GM23338 (cell line): ENCODE measurements around the gene LITAF. TPM values are rescaled to one million over a fixed set of nuclear protein-coding genes. Genes with fewer than 3 reads are reported as not detected.
A peak's percentile ranks its signal among the peaks of the same experiment; 100 is the strongest.

Source experiments
- ATAC-seq: fragments of 200-7000 bp; cut with Tn5 transposase; 3 replicates; pipeline ENCODE4 v1.9.1; 2020
- DNase-seq: peaks from one replicate; pipeline ENCODE4 v3.0.0-alpha.2; 2015; ENCODE audit warnings: low spot score
- H2AFZ ChIP-seq: fragments of 200-600 bp; sonication (generic); 2 replicates; pipeline ENCODE4 v1.8.0; 2016; ENCODE audit warnings: antibody characterized with exemption, mild to moderate bottlenecking, moderate library complexity
- H3F3A ChIP-seq: fragments of 200-600 bp; sonication (generic); replicated peaks from 2 replicates; pipeline ENCODE4 v1.8.0; 2017; ENCODE audit warnings: antibody characterized with exemption, mixed run types, low read depth
- H3K27ac ChIP-seq: fragments of 200-600 bp; sonication (generic); 2 replicates; pipeline ENCODE4 v1.6.1; 2016; ENCODE audit warnings: low read depth
- H3K27me3 ChIP-seq: fragments of 200-600 bp; sonication (generic); 2 replicates; pipeline ENCODE4 v1.8.0; 2016; ENCODE audit warnings: mild to moderate bottlenecking, mixed run types, moderate library complexity; ENCODE audit not compliant: insufficient read depth
- H3K36me3 ChIP-seq: fragments of 200-600 bp; sonication (generic); 2 replicates; pipeline ENCODE4 v1.8.0; 2016; ENCODE audit warnings: mild to moderate bottlenecking; ENCODE audit not compliant: insufficient read depth
- H3K4me1 ChIP-seq: fragments of 200-600 bp; sonication (generic); 2 replicates; pipeline ENCODE4 v1.8.0; 2016; ENCODE audit warnings: mild to moderate bottlenecking, moderate library complexity; ENCODE audit not compliant: insufficient read depth
- H3K4me2 ChIP-seq: fragments of 200-600 bp; sonication (generic); 2 replicates; pipeline ENCODE4 v1.7.1; 2017; ENCODE audit warnings: mixed run types
- H3K4me3 ChIP-seq: fragments of 200-600 bp; sonication (generic); 2 replicates; pipeline ENCODE4 v1.6.1; 2016; ENCODE audit warnings: mixed run types
- H3K79me2 ChIP-seq: fragments of 200-600 bp; sonication (generic); replicated peaks from 2 replicates; pipeline ENCODE4 v1.8.0; 2017; ENCODE audit warnings: mild to moderate bottlenecking; ENCODE audit not compliant: insufficient read depth
- H3K9me2 ChIP-seq: fragments of 200-600 bp; sonication (generic); 2 replicates; pipeline ENCODE4 v1.8.0; 2017; ENCODE audit not compliant: insufficient read depth
- H4K20me1 ChIP-seq: fragments of 200-600 bp; sonication (generic); replicated peaks from 2 replicates; pipeline ENCODE4 v1.8.0; 2017; ENCODE audit warnings: mild to moderate bottlenecking; ENCODE audit not compliant: insufficient read depth
- H3K27ac Mint-ChIP-seq: 2 replicates; pipeline ENCODE4 v1.8.0; 2020; ENCODE audit warnings: inconsistent platforms, mild to moderate bottlenecking, moderate library complexity, mixed read lengths
- H3K27me3 Mint-ChIP-seq: 3 replicates; pipeline ENCODE4 v1.8.0; 2022; ENCODE audit warnings: low read depth, mild to moderate bottlenecking, moderate library complexity, mixed read lengths, inconsistent platforms; ENCODE audit not compliant: insufficient read depth, poor library complexity
- H3K36me3 Mint-ChIP-seq: 3 replicates; pipeline ENCODE4 v1.8.0; 2021; ENCODE audit warnings: low read depth, mild to moderate bottlenecking, inconsistent platforms, moderate library complexity, mixed read lengths
- H3K4me1 Mint-ChIP-seq: 3 replicates; pipeline ENCODE4 v1.8.0; 2020; ENCODE audit warnings: mild to moderate bottlenecking, inconsistent platforms, mixed read lengths
- H3K4me3 Mint-ChIP-seq: 3 replicates; pipeline ENCODE4 v1.8.0; 2021; ENCODE audit warnings: moderate library complexity, mild to moderate bottlenecking, inconsistent platforms, mixed read lengths
- H3K9me3 Mint-ChIP-seq: 3 replicates; pipeline ENCODE4 v1.8.0; 2020; ENCODE audit warnings: moderate library complexity, mild to moderate bottlenecking, inconsistent platforms, mixed read lengths
- CREB1 ChIP-seq: fragments of 250-450 bp; sonication (Bioruptor Pico); IDR thresholded peaks from 2 replicates; pipeline ENCODE4 v1.5.0; 2020; ENCODE audit warnings: low read depth, mild to moderate bottlenecking, moderate library complexity
- EZH2 ChIP-seq: fragments of 200-600 bp; sonication (generic); IDR thresholded peaks from one replicate; pipeline ENCODE4 v1.8.0; 2017; ENCODE audit warnings: antibody characterized with exemption, mild to moderate bottlenecking, low read depth; ENCODE audit not compliant: unreplicated experiment
- EZH2phosphoT487 ChIP-seq: fragments of 200-600 bp; sonication (generic); IDR thresholded peaks from one replicate; pipeline ENCODE4 v1.8.1; 2018; ENCODE audit warnings: antibody characterized with exemption; ENCODE audit not compliant: unreplicated experiment
- JUNB ChIP-seq: IDR thresholded peaks from one replicate; pipeline ENCODE4 v1.6.1; 2016; ENCODE audit warnings: antibody characterized with exemption; ENCODE audit not compliant: unreplicated experiment
- NANOG ChIP-seq: IDR thresholded peaks from 2 replicates; pipeline ENCODE4 v1.6.1; 2016; ENCODE audit warnings: antibody characterized with exemption, borderline replicate concordance
- POLR2AphosphoS5 ChIP-seq: IDR thresholded peaks from 2 replicates; pipeline ENCODE4 v1.6.1; 2016; ENCODE audit warnings: antibody characterized with exemption, low read depth
- STAT1 ChIP-seq: IDR thresholded peaks from one replicate; pipeline ENCODE4 v1.6.1; 2016; ENCODE audit warnings: antibody characterized with exemption; ENCODE audit not compliant: unreplicated experiment
- ZNF114 ChIP-seq: fragments of 250-450 bp; sonication (Bioruptor Pico); IDR thresholded peaks from 2 replicates; pipeline ENCODE4 v1.5.0; 2020; ENCODE audit warnings: mild to moderate bottlenecking, moderate library complexity
- ZNF331 ChIP-seq: fragments of 250-450 bp; sonication (Bioruptor Pico); IDR thresholded peaks from 2 replicates; pipeline ENCODE4 v1.5.0; 2020; ENCODE audit warnings: low read depth, mild to moderate bottlenecking, moderate library complexity
- polyA plus RNA-seq: library from polyadenylated mRNA; unstranded; fragments of >200 nt; fragmentation: Nextera tagmentation; extraction: Ambion mirVana; gene quantifications from 2 replicates; pipeline ENCODE4 v1.2.1, GENCODE V29; 2016
- total RNA-seq: library from RNA; depleted of rRNA; stranded (reverse); fragments of >200 nt; shearing (Covaris generic); gene quantifications from 2 replicates; pipeline ENCODE4 v1.2.3, GENCODE V29; 2014
- TF ChIP-seq, protein P1 (sequence below): IDR thresholded peaks from 2 replicates; pipeline ENCODE4 v1.6.1; 2016; ENCODE audit warnings: antibody characterized with exemption
- TF ChIP-seq, protein P2 (sequence below): fragments of 250-450 bp; sonication (Bioruptor Pico); IDR thresholded peaks from 2 replicates; pipeline ENCODE4 v1.5.0; 2020; ENCODE audit warnings: mild to moderate bottlenecking, moderate library complexity
- TF ChIP-seq, protein P3 (sequence below): IDR thresholded peaks from one replicate; pipeline ENCODE4 v1.6.1; 2018; ENCODE audit warnings: antibody characterized with exemption; ENCODE audit not compliant: unreplicated experiment
- TF ChIP-seq, protein P4 (sequence below), 2 experiments: fragments of 200-600 bp in 1 of 2; sonication (generic) in 1 of 2; conservative IDR thresholded peaks; 2 replicates each; pipeline versions ENCODE4 v1.5.1 to v1.6.1; 2016 to 2017; ENCODE audit warnings: antibody characterized with exemption in 2 of 2, low read depth in 2 of 2, mild to moderate bottlenecking in 2 of 2, moderate library complexity in 1 of 2

The LITAF gene
- total and polyA plus RNA-seq, 2 experiments from 2014 or later, result 131 to 158 TPM

DNA sequence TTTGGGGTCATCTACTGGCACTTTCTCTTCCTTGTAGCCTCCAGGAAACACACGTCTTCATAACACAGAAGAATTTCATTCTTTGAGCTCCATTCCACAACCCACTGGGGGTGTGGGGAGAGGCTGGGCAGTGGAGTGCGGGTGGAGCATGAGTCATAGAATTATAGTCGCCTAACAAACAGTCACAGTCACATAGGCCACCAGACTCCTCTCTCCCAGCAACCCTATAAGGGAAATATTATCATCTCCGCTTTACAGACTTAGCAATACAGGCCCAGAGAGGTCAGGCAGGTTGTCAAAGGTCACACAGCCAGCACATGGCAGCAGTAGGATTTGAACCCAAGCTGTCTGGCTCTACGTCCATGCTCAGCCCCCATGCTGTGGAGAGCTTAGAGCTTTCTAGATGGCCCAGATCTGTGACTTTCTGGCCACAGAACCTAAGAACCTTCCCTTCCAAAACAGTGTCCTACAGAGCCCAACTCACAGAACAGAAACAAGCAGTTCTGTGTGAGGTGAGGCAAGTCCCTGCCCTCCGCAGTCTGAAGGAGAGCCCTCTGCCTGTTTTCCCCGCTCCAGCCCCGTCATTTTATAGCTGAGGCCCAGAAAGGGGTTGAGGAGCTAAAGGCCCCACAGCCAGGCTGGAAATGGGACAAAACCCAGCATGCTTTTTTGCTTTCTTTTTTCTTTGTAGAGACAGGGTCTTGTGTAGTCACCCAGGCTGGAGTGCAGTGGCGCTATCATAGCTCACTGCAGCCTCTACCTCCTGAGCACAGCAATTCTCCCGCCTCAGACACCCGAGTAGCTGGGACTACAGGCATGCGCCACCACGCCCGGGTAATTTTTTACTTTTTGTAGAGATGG lies 10.7 kb upstream of the LITAF start:
- no peak overlapping the region for H3K27ac ChIP-seq
- peak overlapping the region; percentile 64; the same call in 1 of the 2 replicates for H3K27ac Mint-ChIP-seq

More for the DNA sequence above, 10.7 kb upstream of the LITAF start:
- DNase-seq (no peak), ATAC-seq (peak; percentile 31)
- Histone ChIP-seq H2AFZ (peak overlapping the region; percentile 94), H4K20me1 (no peaks in the 10 kb centered on the region), H3F3A (peaks cover 10% of the 10 kb centered on the region), H3K4me3 (no peak overlapping the region), H3K4me1 (peaks cover 38% of the 10 kb centered on the region), H3K79me2 (no peaks in the 10 kb centered on the region), H3K4me2 (peak overlapping the region; percentile 1; the same call in 1 of the 2 replicates), H3K36me3 (no peaks in the 10 kb centered on the region), H3K9me2 (no peaks in the 10 kb centered on the region), H3K27me3 (no peaks in the 10 kb centered on the region)
- TF ChIP-seq EZH2phosphoT487 (no peak), POLR2AphosphoS5 (no peak), EZH2 (no peak), ZNF331 (CRISPR knock-in tag) (no peak), CREB1 (CRISPR knock-in tag) (no peak), ZNF114 (CRISPR knock-in tag) (no peak), JUNB (no peak), NANOG (no peak), STAT1 (no peak)
- TF ChIP-seq, protein P1, sequence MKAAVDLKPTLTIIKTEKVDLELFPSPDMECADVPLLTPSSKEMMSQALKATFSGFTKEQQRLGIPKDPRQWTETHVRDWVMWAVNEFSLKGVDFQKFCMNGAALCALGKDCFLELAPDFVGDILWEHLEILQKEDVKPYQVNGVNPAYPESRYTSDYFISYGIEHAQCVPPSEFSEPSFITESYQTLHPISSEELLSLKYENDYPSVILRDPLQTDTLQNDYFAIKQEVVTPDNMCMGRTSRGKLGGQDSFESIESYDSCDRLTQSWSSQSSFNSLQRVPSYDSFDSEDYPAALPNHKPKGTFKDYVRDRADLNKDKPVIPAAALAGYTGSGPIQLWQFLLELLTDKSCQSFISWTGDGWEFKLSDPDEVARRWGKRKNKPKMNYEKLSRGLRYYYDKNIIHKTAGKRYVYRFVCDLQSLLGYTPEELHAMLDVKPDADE, result no peak
- TF ChIP-seq, protein P2, sequence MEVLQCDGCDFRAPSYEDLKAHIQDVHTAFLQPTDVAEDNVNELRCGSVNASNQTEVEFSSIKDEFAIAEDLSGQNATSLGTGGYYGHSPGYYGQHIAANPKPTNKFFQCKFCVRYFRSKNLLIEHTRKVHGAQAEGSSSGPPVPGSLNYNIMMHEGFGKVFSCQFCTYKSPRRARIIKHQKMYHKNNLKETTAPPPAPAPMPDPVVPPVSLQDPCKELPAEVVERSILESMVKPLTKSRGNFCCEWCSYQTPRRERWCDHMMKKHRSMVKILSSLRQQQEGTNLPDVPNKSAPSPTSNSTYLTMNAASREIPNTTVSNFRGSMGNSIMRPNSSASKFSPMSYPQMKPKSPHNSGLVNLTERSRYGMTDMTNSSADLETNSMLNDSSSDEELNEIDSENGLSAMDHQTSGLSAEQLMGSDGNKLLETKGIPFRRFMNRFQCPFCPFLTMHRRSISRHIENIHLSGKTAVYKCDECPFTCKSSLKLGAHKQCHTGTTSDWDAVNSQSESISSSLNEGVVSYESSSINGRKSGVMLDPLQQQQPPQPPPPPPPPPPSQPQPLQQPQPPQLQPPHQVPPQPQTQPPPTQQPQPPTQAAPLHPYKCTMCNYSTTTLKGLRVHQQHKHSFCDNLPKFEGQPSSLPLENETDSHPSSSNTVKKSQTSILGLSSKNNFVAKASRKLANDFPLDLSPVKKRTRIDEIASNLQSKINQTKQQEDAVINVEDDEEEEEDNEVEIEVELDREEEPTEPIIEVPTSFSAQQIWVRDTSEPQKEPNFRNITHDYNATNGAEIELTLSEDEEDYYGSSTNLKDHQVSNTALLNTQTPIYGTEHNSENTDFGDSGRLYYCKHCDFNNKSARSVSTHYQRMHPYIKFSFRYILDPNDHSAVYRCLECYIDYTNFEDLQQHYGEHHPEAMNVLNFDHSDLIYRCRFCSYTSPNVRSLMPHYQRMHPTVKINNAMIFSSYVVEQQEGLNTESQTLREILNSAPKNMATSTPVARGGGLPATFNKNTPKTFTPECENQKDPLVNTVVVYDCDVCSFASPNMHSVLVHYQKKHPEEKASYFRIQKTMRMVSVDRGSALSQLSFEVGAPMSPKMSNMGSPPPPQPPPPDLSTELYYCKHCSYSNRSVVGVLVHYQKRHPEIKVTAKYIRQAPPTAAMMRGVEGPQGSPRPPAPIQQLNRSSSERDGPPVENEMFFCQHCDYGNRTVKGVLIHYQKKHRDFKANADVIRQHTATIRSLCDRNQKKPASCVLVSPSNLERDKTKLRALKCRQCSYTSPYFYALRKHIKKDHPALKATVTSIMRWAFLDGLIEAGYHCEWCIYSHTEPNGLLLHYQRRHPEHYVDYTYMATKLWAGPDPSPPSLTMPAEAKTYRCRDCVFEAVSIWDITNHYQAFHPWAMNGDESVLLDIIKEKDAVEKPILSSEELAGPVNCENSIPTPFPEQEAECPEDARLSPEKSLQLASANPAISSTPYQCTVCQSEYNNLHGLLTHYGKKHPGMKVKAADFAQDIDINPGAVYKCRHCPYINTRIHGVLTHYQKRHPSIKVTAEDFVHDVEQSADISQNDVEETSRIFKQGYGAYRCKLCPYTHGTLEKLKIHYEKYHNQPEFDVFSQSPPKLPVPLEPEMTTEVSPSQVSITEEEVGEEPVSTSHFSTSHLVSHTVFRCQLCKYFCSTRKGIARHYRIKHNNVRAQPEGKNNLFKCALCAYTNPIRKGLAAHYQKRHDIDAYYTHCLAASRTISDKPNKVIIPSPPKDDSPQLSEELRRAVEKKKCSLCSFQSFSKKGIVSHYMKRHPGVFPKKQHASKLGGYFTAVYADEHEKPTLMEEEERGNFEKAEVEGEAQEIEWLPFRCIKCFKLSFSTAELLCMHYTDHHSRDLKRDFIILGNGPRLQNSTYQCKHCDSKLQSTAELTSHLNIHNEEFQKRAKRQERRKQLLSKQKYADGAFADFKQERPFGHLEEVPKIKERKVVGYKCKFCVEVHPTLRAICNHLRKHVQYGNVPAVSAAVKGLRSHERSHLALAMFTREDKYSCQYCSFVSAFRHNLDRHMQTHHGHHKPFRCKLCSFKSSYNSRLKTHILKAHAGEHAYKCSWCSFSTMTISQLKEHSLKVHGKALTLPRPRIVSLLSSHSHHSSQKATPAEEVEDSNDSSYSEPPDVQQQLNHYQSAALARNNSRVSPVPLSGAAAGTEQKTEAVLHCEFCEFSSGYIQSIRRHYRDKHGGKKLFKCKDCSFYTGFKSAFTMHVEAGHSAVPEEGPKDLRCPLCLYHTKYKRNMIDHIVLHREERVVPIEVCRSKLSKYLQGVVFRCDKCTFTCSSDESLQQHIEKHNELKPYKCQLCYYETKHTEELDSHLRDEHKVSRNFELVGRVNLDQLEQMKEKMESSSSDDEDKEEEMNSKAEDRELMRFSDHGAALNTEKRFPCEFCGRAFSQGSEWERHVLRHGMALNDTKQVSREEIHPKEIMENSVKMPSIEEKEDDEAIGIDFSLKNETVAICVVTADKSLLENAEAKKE (CRISPR knock-in tag), result no peak
- TF ChIP-seq, protein P3, sequence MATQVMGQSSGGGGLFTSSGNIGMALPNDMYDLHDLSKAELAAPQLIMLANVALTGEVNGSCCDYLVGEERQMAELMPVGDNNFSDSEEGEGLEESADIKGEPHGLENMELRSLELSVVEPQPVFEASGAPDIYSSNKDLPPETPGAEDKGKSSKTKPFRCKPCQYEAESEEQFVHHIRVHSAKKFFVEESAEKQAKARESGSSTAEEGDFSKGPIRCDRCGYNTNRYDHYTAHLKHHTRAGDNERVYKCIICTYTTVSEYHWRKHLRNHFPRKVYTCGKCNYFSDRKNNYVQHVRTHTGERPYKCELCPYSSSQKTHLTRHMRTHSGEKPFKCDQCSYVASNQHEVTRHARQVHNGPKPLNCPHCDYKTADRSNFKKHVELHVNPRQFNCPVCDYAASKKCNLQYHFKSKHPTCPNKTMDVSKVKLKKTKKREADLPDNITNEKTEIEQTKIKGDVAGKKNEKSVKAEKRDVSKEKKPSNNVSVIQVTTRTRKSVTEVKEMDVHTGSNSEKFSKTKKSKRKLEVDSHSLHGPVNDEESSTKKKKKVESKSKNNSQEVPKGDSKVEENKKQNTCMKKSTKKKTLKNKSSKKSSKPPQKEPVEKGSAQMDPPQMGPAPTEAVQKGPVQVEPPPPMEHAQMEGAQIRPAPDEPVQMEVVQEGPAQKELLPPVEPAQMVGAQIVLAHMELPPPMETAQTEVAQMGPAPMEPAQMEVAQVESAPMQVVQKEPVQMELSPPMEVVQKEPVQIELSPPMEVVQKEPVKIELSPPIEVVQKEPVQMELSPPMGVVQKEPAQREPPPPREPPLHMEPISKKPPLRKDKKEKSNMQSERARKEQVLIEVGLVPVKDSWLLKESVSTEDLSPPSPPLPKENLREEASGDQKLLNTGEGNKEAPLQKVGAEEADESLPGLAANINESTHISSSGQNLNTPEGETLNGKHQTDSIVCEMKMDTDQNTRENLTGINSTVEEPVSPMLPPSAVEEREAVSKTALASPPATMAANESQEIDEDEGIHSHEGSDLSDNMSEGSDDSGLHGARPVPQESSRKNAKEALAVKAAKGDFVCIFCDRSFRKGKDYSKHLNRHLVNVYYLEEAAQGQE, result no peak
- TF ChIP-seq, protein P4, sequence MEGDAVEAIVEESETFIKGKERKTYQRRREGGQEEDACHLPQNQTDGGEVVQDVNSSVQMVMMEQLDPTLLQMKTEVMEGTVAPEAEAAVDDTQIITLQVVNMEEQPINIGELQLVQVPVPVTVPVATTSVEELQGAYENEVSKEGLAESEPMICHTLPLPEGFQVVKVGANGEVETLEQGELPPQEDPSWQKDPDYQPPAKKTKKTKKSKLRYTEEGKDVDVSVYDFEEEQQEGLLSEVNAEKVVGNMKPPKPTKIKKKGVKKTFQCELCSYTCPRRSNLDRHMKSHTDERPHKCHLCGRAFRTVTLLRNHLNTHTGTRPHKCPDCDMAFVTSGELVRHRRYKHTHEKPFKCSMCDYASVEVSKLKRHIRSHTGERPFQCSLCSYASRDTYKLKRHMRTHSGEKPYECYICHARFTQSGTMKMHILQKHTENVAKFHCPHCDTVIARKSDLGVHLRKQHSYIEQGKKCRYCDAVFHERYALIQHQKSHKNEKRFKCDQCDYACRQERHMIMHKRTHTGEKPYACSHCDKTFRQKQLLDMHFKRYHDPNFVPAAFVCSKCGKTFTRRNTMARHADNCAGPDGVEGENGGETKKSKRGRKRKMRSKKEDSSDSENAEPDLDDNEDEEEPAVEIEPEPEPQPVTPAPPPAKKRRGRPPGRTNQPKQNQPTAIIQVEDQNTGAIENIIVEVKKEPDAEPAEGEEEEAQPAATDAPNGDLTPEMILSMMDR (conservative IDR thresholded peaks at IDR 0.05; ENCODE audit: low read depth in 2 of 2), result no peak
- Mint-ChIP-seq H3K4me1 (peaks cover 27% of the 10 kb centered on the region), H3K36me3 (no peaks in the 10 kb centered on the region), H3K4me3 (no peak overlapping the region), H3K9me3 (peaks cover 6% of the 10 kb centered on the region; the same call in 1 of the 3 replicates), H3K27me3 (peaks cover 18% of the 10 kb centered on the region)
